Loucy (cell line): ENCODE data around the gene NRXN3.
A peak's percentile ranks its signal among the peaks of the same experiment; 100 is the strongest.

ENCODE experiments used
- CTCF ChIP-seq: fragments of 200-600 bp; sonication (generic); conservative IDR thresholded peaks from 2 replicates; pipeline ENCODE4 v1.5.1; 2014; ENCODE audit warnings: mild to moderate bottlenecking, antibody characterized with exemption, low read length
- EZH2phosphoT487 ChIP-seq: fragments of 200-600 bp; IDR thresholded peaks from 2 replicates; pipeline ENCODE4 v1.6.1; 2018; ENCODE audit warnings: antibody characterized with exemption, mild to moderate bottlenecking, moderate library complexity, borderline replicate concordance

GRCh38 chr14:78848234-78848820, 678.2 kb downstream of the NRXN3 start:
- peak; percentile 90 for TF ChIP-seq CTCF
- TF ChIP-seq EZH2phosphoT487 = no peak
